ENCODE data around the gene ZFP36L2.

DNA sequence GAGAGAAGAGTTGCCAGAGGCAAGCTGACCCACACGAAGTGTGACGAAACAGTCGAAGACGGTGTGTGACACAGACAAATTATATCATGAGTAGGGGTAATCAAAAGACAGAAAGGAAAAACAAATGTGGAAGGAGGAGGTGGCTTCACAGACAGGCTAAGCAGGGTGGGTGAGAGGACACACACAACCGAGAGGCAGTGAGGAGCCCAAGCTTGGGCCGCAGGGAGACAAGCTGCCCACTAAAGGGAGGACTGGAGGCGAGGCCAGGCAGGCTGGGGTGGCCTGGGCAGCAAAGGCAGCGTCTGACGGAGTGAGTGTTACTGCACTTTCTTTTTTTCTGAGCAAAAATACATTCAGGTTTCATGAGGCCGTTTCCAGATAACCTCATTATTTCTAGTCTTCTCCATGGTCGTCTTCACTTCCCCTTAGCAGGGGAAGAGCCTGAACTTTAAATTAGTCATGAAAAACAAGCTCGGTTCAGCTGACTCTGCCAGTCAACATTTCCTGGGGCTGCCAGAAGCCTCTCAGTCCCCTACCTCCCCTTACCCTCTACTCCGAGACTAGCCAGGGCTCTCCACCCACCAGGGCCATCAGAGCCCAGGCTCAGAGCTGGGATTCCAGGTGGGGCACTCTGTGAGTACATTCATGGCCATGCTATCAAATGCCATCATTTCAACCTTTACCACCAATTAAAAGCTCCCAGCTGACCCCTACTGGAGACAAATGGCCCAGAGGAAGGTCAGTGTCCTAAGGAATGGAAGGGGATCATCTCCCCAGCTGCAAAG is 13.8 kb upstream of the ZFP36L2 start:
- no peak for TF ChIP-seq GATA2 (IDR thresholded peaks at IDR 0.05; ENCODE audit: low read depth, low read length)
- TF ChIP-seq GATA3 (IDR thresholded peaks at IDR 0.05; ENCODE audit: low read depth, low read length): no peak

Data from SH-SY5Y (cell line).